ENCODE results near the gene KLF17.

KLF17 gene

GRCh38 chr1:44089371-44090048 lies 29.1 kb upstream of the KLF17 start:
- DNase-seq (ENCODE audit: extremely low spot score) = no peak
- ChIA-PET POLR2A (no interaction called here), CTCF (interaction anchor here (1.3 kb wide), 1 partner anchor 149 kb away, joined by 3 read pairs; no protein-coding TSS in a partner anchor)
- no peak for TF ChIP-seq CTCF (IDR thresholded peaks at IDR 0.05; ENCODE audit: control extremely low read depth, extremely low read depth, low read depth, missing control alignments)

- POLR2A ChIA-PET = no interaction called here
- TF ChIP-seq CTCF (IDR thresholded peaks at IDR 0.05; ENCODE audit: control extremely low read depth, extremely low read depth, low read depth, missing control alignments) = no peak
- no peak for DNase-seq (ENCODE audit: extremely low spot score)
- CTCF ChIA-PET = interaction anchor here (0.7 to 2.6 kb wide), 2 partner anchors 8 to 12 kb away, joined by 4 to 11 read pairs; no protein-coding TSS in a partner anchor
These were observed 28.0 kb upstream of the KLF17 start for GRCh38 chr1:44090429-44091252.

DNA sequence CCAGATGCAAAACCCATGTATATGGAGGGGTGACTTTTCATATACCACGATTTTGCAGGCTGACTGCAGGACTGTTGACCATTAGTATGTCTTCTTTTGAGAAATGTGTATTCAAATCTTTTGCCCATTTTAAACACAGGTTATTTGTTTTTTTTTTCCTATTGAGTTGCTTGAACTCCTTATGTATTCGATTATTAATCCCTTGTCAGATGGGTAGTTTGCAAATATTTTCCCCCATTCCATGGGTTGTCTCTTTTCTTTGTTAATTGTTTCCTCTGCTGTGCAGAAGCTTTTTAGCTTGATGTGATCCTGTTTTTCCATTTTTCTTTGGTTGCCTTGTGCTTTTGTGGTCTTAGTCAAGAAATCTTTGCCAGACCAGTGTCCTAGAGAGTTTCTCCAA lies 24.6 kb upstream of the KLF17 start:
- DNase-seq (ENCODE audit: extremely low spot score) = no peak
- POLR2A ChIA-PET = no interaction called here
- TF ChIP-seq CTCF (IDR thresholded peaks at IDR 0.05; ENCODE audit: control extremely low read depth, extremely low read depth, low read depth, missing control alignments) = no peak
- CTCF ChIA-PET = interaction anchor here (1.8 to 2.7 kb wide), 2 partner anchors 123 to 145 kb away, joined by 5 to 10 read pairs; no protein-coding TSS in a partner anchor

DNA sequence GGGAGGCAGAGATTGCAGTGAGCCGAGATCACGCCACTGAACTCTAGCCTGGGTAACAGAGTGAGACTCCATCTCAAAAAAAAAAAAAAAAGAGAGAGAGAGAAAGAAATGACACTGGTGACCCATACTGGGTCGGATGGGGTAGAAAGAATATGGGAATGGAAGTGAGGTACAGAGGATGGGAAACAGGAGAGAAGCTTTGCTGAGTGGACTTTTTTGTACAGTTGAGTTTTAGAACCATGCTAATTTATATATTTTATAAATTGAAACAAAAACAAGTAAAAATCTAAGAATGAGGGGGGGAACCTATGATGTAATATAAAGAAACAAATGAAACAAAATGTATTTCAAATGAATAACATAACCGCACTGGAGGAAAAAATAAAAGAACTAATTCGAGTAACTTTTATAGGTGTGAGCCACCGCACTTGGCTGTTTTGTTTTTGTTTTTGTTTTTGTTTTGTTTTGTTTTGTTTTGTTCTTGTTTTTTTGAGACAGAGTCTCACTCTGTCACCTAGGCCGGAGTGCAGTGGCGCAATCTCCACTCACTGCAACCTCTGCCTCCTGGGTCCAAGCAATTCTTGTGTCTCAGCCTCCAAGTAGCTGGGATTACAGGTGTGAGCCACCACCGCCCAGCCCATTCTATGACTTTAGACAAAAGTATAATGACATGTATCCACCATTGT lies 18.3 kb upstream of the KLF17 start:
- DNase-seq (ENCODE audit: extremely low spot score) = no peak
- POLR2A ChIA-PET = no interaction called here
- CTCF ChIA-PET = no interaction called here
- no peak for TF ChIP-seq CTCF (IDR thresholded peaks at IDR 0.05; ENCODE audit: control extremely low read depth, extremely low read depth, low read depth, missing control alignments)

DNA sequence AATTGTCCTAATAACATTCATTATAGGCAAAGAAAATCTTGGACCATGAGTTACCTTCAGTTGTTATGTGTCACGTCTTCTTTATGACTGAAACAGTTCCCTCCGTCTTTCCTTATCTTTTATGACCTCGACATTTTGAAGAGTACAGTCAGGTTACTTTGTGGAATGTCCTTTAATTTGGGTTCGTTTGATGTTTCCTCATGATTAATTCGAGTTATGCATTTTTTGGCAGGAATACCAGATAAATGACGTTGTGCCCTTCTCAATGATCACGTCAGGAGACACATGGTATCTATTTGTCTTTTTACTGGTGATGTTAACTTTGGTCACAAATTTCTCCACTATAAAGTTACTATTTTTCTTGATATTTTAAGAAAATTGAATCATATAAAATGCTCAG lies 17.3 kb upstream of the KLF17 start:
- ChIA-PET POLR2A (no interaction called here), CTCF (no interaction called here)
- DNase-seq (ENCODE audit: extremely low spot score) = no peak
- TF ChIP-seq CTCF (IDR thresholded peaks at IDR 0.05; ENCODE audit: control extremely low read depth, extremely low read depth, low read depth, missing control alignments) = no peak
